ENCODE results near the gene ANKRD12. TPM values are rescaled to one million over a fixed set of nuclear protein-coding genes. Genes with fewer than 3 reads are reported as not detected.
A peak's percentile ranks its signal among the peaks of the same experiment; 100 is the strongest.

The ANKRD12 gene
- total RNA-seq, 1 donor from 2014 or later = 11.4 TPM

DNA sequence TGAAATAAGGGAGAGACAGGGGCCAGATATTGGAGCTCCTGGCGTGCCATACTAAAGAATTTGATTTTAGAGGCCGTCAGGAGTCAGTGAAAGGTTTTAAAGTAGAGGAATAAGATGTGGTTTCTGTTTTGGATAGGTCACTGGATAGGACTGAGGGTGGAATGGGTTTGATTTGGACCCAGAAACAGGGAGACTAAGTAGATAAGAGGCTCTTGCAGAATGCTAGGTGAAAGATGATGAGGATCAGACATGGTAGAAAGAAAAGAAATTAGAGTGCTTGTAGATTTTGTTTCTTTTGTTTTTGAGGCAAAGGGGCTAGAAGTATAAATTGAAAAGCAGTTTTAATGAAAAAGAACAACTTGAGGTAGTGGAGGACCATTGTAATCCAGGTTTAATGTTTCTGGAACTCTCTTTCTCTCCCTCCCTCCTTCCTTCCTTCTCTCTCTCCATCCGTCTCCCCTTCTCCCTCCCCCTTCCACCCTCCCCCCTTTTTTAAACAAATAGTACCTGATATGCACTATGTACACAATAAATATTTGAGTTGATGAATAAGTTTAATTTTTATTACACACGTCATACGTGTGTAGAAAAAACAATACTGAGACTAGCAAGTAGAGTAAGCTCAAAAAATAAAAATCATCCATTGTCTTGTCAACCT lies 32.2 kb upstream of the ANKRD12 start:
- Histone ChIP-seq H3K36me3 (no peaks in the 10 kb centered on the region), H3K9me3 (no peaks in the 10 kb centered on the region), H3K4me3 (peak overlapping the region; percentile 67 to 77), H3K27me3 (no peaks in the 10 kb centered on the region), H3K4me1 (peaks cover 3 to 44% of the 10 kb centered on the region in 2 donors), H3K27ac (peak overlapping the region; percentile 91 to 92)
- no peak for DNase-seq (ENCODE audit: low spot score in 2 of 2)
- TF ChIP-seq, protein P1, sequence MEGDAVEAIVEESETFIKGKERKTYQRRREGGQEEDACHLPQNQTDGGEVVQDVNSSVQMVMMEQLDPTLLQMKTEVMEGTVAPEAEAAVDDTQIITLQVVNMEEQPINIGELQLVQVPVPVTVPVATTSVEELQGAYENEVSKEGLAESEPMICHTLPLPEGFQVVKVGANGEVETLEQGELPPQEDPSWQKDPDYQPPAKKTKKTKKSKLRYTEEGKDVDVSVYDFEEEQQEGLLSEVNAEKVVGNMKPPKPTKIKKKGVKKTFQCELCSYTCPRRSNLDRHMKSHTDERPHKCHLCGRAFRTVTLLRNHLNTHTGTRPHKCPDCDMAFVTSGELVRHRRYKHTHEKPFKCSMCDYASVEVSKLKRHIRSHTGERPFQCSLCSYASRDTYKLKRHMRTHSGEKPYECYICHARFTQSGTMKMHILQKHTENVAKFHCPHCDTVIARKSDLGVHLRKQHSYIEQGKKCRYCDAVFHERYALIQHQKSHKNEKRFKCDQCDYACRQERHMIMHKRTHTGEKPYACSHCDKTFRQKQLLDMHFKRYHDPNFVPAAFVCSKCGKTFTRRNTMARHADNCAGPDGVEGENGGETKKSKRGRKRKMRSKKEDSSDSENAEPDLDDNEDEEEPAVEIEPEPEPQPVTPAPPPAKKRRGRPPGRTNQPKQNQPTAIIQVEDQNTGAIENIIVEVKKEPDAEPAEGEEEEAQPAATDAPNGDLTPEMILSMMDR (IDR thresholded peaks at IDR 0.05) = no peak
- intact Hi-C loops (cut with DNase I) = loop anchor here (5.0 to 10.0 kb wide), 3 partner anchors 47 to 810 kb away; partner anchors contain the start of gene VAPA

DNA sequence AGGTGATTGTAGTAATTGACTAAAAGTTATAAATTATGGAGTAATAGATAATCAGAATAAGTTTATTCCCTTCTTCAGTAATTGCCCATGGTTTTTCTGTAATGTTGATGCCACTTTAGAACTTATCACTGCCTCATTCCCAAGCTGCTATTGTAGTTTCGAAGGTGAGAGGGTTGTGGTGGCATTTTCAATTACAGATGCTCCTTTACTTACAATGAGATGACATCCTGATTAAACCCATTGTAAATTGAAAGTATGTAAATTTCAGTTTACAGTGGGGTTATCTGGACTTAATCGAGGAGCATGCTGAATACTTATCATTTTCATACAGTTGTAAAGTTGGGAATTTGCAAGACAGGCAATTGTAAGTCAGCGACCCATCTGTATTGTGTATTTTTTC lies 31.2 kb upstream of the ANKRD12 start:
- peaks cover 4 to 48% of the 10 kb centered on the region in 2 donors for H3K4me1 ChIP-seq

DNA sequence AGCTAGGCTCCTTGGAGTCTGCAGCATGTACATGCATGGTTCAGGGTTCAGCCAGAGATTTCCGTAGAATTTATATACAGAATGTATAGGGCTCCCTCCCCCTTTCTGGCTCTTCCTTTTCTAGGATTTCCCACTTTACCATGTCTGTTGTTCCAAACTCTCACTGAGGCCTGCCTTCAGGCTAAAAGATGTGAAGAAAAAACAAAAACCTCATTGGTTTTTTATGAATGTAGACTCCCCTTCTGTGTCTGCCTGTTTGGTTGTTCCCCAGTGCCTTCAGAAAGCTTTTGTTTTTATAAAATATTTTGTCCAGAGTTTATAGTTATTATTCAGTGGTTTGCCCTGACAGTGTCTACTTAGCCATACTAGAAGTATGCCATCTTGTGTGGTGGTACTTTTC lies 30.5 kb upstream of the ANKRD12 start:
- TF ChIP-seq, protein P1 (IDR thresholded peaks at IDR 0.05) = no peak
- Histone ChIP-seq H3K27ac (peak overlapping the region in 1 of 2 donors; percentile 14), H3K4me1 (peaks cover 9 to 46% of the 10 kb centered on the region in 2 donors), H3K27me3 (no peaks in the 10 kb centered on the region), H3K36me3 (no peaks in the 10 kb centered on the region), H3K4me3 (peak overlapping the region in 1 of 2 donors; percentile 77), H3K9me3 (no peaks in the 10 kb centered on the region)
- intact Hi-C loops (cut with DNase I) = loop anchor here (10.0 kb wide), 1 partner anchor 809 kb away; the partner anchor contains the start of gene VAPA
- DNase-seq (ENCODE audit: low spot score in 2 of 2) = no peak

More for the DNA sequence above, 31.2 kb upstream of the ANKRD12 start:
- H3K4me3 ChIP-seq = peak overlapping the region in 1 of 2 donors; percentile 77
- DNase-seq (ENCODE audit: low spot score in 2 of 2) = no peak
- H3K27me3 ChIP-seq = no peaks in the 10 kb centered on the region
- TF ChIP-seq, protein P1 (IDR thresholded peaks at IDR 0.05) = no peak
- H3K27ac ChIP-seq = peak overlapping the region in 1 of 2 donors; percentile 91
- intact Hi-C loops (cut with DNase I) = loop anchor here (10.0 kb wide), 1 partner anchor 809 kb away; the partner anchor contains the start of gene VAPA
- H3K9me3 ChIP-seq = no peaks in the 10 kb centered on the region
- no peaks in the 10 kb centered on the region for H3K36me3 ChIP-seq

DNA sequence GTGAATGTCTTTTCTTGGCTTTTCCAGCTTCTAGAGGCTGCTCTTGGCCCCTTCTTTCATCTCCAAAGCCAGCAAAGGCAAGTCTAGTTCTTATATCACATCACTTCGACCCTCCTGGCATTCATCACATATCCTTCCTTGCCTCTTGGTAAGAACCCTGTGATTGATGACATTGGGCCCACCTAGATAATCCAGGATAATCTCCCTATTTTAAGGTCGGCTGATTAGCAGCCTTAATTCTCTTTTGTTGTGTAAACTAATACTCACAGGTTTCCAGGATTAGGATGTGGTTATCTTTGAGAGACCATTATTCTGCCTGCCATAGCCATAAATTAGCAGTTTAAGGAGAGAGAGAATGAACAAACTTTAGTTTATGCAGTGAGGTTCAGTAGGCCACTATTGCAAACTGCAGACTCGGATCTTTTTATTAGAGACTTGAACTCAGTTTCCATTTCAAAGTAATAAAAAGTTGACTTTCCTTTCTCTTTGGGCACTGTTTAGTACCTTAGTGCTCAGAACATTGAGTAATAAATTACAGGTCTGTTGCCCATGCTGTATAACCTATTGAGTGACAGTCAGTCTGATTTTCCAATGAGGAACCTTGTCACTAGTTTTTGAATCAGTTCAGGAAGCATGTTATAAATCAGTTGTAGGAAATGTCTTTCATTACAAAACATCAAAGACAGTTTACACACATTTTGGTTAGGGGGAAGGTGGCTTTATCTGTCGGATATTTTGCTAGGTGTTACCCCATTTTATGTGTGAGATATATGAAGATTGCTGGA lies 29.6 kb upstream of the ANKRD12 start:
- Histone ChIP-seq H3K27me3 (no peaks in the 10 kb centered on the region), H3K4me3 (no peak overlapping the region), H3K27ac (peak overlapping the region in 1 of 2 donors; percentile 14), H3K9me3 (no peaks in the 10 kb centered on the region), H3K36me3 (no peaks in the 10 kb centered on the region), H3K4me1 (peaks cover 5 to 46% of the 10 kb centered on the region in 2 donors)
- DNase-seq (ENCODE audit: low spot score in 2 of 2) = no peak
- TF ChIP-seq, protein P1 (IDR thresholded peaks at IDR 0.05) = no peak
- intact Hi-C loops (cut with DNase I) = loop anchor here (10.0 kb wide), 1 partner anchor 808 kb away; the partner anchor contains the start of gene VAPA

DNA sequence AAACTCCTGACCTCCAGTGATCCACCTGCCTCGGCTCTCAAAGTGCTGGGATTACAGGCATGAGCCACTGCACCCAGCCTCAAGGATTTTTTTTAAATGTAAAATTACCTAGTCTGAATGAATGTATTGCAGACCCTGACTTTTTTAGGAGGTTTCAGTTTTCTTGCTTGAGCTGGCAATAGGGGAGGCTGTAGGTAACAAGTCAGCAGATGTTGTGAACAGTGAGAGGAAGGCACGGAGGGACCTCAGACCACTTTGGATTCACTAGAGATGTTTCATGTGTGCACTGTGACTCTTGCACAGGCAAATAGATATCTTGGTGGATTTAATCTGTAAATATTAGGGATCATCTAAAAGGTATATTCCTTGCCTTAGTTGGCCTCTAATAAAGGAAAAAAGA lies 27.7 kb upstream of the ANKRD12 start:
- H3K9me3 ChIP-seq = no peaks in the 10 kb centered on the region
- H3K27ac ChIP-seq = peak overlapping the region; percentile 47 to 68
- H3K36me3 ChIP-seq = no peaks in the 10 kb centered on the region
- DNase-seq (ENCODE audit: low spot score in 2 of 2) = no peak
- TF ChIP-seq, protein P1 (IDR thresholded peaks at IDR 0.05) = no peak
- H3K27me3 ChIP-seq = no peaks in the 10 kb centered on the region
- H3K4me1 ChIP-seq = peaks cover 5 to 57% of the 10 kb centered on the region in 2 donors
- H3K4me3 ChIP-seq = no peak overlapping the region
- intact Hi-C loops (cut with DNase I) = loop anchor here (10.0 kb wide), 1 partner anchor 806 kb away; the partner anchor contains the start of gene VAPA

Data from ascending aorta (tissue), 2 donors.